Activated CD8-positive, alpha-beta memory T cell treated with anti-CD3 and anti-CD28 coated beads for 24 hours (primary cell): Measurements from ENCODE around the gene CIPC.

ENCODE experiments used
- DNase-seq: peaks from one replicate; pipeline ENCODE4 v3.0.0-alpha.2; 2020

The CIPC gene

GRCh38 chr14:77071938-77072388, 26.1 kb upstream of the CIPC start:
- DNase-seq = no peak

GRCh38 chr14:77074969-77075368, 23.1 kb upstream of the CIPC start:
- no peak for DNase-seq

GRCh38 chr14:77076113-77076631, 21.9 kb upstream of the CIPC start:
- DNase-seq = no peak

GRCh38 chr14:77077040-77077439, 21.0 kb upstream of the CIPC start:
- DNase-seq = no peak

- DNase-seq = no peak
Observed at GRCh38 chr14:77082356-77082755, 15.7 kb upstream of the CIPC start.

GRCh38 chr14:77083082-77083481, 15.0 kb upstream of the CIPC start:
- no peak for DNase-seq

GRCh38 chr14:77084985-77085384, 13.1 kb upstream of the CIPC start:
- no peak for DNase-seq

GRCh38 chr14:77085538-77085937, 12.5 kb upstream of the CIPC start:
- DNase-seq = no peak

- DNase-seq = no peak
Observed at GRCh38 chr14:77086017-77086727, 11.9 kb upstream of the CIPC start.

GRCh38 chr14:77086951-77087350, 11.1 kb upstream of the CIPC start:
- no peak for DNase-seq

GRCh38 chr14:77087631-77088030, 10.4 kb upstream of the CIPC start:
- DNase-seq = no peak

- no peak for DNase-seq
Observed at GRCh38 chr14:77088219-77088618, 9.8 kb upstream of the CIPC start.

GRCh38 chr14:77088645-77089044, 9.4 kb upstream of the CIPC start:
- DNase-seq = no peak

GRCh38 chr14:77091518-77091917, 6.5 kb upstream of the CIPC start:
- DNase-seq = no peak

- DNase-seq = no peak
Observed at GRCh38 chr14:77092676-77093075, 5.4 kb upstream of the CIPC start.

GRCh38 chr14:77094672-77095284, 3.3 kb upstream of the CIPC start:
- peak; percentile 83 for DNase-seq

- DNase-seq = no peak
Observed at GRCh38 chr14:77097006-77097699, 905 bp upstream of the CIPC start.

GRCh38 chr14:77098529-77099353, 683 bp downstream of the CIPC start:
- DNase-seq = no peak

- DNase-seq = no peak
Observed at GRCh38 chr14:77099425-77100167, 1.5 kb downstream of the CIPC start.

GRCh38 chr14:77100961-77101360, 2.9 kb downstream of the CIPC start:
- no peak for DNase-seq

- no peak for DNase-seq
Observed at GRCh38 chr14:77102154-77102553, 4.1 kb downstream of the CIPC start.

GRCh38 chr14:77103475-77103874, 5.4 kb downstream of the CIPC start:
- DNase-seq = no peak
